ENCODE measurements around the gene ACP1.

Gene ACP1

DNA sequence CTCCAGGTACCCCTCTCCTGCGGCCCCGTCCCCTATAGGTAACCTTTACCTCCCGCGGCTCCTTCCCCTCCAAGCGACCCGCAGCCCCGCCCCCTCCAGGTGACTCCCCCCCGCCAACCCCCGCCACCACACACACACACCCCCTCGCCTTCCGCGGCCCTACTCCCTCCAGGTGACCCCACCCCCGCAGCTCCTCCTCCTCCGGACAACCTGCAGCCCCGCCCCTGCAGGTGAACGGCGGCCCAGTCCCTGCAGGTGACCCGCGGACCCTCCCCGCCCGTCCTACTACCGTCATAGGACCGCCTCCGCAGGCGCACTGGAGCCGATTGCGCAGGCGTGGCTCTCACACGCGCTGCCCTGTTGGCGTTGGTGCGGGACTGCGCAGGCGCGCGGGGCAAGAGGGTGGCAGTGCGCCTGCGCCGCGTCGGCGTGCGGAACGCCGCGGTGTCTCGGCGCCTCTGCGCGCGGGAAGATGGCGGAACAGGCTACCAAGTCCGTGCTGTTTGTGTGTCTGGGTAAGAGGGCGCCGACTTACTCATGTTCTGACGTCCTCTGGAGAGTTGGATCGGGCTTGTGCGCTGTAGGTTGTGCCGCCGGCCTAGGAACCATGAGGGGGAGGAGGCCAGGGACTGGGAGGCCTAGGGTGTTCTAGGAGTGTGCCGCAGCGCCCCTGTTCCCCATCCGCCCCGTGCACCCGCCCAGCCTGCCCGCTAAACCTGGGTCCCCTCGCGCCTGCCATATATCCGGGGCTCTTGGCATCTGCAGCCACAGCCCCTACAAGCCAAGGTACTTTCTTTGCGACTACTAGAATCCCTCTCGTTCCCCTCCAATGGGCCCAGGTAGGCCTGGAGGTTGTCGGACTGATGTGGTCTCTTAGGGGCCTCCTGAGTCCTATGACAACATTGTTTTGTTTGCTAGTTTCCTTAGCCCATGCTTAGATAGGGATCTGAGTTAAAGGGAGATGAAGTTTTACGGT is at the start of gene ACP1:
Gene ACP1 (plus strand): TSS at position 455 of the 976 bp plus-strand sequence. CDS start 18 bp downstream, at position 473.
- peak; percentile 92 for DNase-seq (ENCODE audit: low read depth)

DNA sequence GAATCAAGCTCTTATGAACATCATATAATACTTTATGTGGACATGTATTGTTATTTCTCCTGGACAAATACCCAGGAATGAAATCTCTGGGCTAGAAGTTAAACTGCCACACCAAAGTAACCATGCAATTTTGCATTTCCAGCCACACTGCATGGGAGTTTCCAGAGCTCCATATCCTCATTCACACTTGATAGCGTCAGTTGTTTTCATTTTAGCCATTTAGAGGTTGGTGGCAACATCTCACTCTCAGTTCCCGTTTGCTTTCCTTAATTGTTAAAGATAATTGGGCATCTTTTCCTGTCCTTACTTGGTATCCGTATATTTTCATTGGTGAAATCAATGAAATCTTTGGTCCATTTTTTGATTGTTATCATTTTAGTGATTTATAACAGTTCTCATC is 48.7 kb upstream of the ACP1 start:
- DNase-seq (ENCODE audit: low read depth), result no peak

DNA sequence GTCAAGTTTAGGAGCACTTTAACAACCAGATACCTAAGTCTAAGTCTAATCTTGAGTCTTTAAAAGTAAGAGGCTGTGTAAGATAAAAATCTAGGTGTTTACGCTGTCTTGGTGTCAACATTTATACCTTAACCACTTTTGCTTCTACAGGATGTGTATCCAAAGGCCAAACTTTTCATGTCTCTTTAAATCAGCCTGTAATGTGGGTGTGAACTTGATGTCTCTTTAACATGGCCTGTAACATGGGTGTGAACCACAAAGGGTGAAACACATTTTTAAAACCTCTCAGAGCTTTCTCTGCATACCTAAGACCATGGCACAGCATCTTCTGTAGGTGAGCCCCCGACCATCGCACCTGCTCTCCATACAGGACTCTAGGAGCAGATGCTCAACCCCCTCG is 41.3 kb upstream of the ACP1 start:
- DNase-seq (ENCODE audit: low read depth), result no peak

DNA sequence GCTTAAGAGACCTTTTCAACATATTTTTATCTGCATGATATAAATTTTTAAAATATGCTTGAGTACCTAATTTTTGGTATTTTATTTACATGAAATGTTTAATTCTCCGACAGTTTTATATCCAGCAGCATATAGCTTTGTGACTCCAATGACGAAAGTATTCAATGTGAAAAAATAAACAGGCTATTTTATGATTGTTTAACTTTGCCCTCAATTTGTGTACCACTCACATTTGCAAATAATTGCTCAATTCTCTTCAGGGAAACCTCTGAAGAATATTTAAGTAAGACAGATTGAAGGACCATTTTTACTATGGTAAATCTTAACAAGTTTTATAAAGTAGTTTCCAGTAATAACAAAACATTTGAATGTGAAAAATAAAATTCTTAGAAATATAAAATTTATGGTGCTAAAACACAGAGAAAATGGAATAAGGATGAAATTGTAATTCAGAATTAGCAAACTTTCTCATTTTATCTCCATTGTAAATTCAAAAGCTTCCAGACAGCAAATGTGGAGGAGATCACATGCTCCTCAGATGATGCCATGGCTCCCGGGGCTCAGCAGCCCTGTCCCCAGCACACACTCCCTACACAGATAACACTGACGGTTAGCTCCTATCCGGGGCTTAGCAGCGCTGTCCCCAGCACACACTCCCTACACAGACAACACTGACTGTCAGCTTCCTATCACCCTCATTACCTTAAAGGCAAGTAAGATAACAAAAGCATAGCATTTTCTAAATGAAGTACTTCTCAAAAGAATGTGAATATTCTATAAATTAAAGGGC is 40.6 kb upstream of the ACP1 start:
- DNase-seq (ENCODE audit: low read depth), result no peak

DNA sequence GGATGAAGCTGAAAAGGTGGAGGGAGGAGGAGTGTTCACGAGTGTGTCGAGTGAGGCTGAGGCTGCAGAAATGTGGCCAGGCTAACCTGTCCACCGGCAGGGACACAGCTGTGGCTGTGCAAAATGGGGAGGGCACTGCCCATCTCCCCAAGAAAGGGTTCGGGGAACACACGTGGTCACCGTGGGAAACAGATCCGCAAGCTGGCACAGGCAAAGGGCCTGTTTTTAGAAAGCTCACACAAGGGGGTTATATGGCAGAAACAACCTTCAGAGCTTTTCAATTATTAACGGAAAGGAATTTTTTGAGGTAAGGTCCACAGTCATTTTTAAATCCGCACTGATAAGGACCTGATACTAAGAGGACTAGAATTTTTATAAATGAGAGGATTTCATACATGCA is 36.6 kb upstream of the ACP1 start:
- DNase-seq (ENCODE audit: low read depth), result no peak

DNA sequence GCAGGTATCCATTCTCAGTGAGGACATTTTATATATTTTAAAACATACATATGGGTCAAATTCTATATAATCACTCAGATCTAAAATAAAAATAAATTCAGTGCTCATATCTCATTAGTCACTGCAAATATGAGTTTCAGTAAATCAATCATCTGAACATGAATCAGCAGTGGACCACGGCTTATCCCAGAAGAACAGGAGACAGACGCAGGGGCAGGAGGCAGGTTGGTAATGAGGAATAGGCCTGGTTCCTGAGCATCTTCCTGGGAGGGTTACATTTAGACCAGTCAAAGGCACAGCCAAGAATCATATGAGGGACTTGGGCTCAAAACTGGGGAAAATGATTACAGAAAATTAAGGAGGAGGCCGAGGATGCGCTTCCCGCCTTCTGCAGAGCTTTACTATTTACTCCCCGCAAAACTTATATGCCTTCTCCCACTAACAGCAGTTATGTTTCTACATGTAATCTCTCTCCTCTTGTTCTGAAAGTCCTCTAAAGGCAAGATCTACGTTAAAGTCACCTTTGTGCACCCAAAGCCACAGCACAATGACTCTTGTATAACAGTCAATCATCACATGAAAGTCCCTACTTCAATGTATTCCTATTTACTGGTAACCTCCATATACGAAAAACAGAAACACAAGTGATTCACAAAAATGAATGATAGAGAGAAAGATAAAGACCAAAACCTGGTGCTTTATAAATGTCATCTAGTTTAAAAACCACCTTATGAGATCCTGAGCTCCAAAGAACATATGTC is 36.0 kb upstream of the ACP1 start:
- DNase-seq (ENCODE audit: low read depth), result no peak

DNA sequence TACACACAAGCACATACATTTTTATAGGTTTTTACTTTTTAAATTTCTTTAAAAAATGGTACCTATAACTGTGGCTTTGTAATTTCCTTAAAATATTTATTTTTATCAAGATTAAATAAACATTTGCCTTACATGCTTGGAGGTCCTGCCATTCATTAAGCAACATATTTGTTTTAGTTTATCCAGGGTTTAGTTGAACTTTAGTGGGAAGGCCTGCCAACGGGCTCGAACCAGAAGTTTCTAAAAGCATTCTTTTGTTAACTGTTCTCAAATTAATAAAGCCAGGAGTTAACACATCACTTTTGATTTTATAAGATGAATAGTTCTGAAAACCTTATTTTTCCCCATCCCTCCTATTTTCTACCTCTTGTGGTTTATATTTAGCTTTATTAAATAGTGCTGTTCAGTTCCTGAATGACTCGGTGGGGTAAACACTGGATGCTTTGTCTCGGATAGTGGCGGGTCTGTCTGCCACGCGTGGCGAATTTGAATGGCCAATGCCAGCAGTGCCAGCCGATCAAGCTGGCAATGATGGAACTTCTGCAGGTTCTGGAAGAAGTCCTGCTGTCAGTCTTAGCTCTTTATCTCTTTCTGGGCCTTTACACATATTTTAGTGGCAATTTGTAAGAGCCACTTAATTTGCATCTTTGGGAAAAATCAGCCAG is 33.1 kb upstream of the ACP1 start:
- DNase-seq (ENCODE audit: low read depth), result no peak

DNA sequence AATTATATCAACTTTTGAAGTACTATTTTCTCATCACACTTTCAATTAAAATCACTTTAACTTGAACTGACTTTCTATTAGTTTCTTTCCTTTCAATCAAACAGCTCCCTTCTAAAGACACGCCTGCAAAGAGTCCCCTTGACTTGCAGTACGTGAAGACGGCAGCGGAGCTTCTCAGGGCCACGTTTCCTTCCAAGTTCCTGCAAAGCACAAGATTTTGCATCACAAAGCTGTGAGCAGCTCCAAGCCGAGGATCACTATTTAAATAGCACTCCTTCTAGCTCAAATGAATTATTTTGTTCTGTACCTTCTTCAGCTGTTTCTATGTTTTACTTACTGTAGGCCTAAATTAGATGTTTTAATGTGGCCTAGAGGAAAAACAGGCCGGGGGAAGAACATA is 31.7 kb upstream of the ACP1 start:
- DNase-seq (ENCODE audit: low read depth), result no peak

DNA sequence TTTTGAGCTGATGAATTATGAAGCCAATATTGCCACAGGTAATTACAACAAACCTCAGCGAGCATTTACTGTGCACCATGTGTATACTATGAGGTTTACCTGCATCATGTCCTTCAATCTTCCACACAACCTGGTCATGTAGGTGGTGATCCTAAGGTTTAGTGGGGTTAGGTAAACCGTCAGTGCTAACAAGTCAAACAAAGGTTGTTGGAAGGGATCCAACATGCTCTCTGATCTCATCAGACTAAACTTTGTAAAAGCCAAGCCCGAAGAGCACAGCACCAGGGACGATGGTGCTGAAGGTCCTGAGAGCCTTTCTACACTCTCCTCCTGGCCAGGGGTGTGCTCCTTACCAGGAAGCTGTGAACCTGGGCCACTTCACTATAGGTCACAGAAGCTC is 30.3 kb upstream of the ACP1 start:
- no peak for DNase-seq (ENCODE audit: low read depth)

DNA sequence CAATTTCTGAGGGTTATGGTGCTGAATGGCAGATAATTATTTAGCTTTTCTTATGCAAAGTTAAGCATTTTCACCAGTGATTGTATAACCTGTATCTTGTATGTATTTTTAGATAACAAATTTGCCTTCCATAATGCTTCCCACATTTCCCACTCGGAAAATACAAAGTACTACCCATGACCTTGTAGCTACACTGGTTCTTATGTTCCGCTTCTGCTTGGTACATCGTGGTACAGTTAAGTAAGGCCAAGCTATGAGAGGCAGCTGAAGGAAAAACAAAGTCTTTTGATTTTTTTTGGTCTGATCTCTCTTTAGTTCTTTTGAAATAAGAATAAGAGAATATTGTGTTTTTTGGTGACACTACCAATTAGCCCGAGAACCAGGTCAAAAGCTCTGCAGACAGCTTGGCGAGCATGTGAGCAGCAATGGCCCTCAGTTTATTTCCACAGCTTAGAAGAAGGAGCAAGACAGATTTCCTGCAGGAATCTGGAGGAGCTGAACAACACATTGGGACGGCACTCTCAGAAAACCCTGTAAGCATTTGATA is 27.7 kb upstream of the ACP1 start:
- no peak for DNase-seq (ENCODE audit: low read depth)

DNA sequence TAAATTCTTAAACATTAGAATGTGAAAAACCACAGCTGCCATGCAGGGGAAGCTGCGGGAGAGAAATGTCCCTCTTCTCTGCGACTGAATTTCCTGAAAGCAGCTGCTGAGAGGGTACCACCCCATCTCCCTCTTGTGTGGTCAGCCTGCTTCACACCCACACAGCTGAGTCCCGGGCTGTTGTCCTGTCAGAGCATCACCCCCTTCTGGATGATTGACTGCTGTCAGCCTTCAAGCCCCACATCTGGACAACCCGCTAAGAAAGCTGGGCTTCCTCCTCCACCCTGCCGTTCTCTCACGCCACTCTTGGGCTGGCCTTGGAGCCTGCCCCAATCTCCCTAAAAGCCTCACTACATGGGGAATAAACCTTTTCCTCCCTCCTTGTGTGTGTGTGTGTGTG is 26.9 kb upstream of the ACP1 start:
- no peak for DNase-seq (ENCODE audit: low read depth)

DNA sequence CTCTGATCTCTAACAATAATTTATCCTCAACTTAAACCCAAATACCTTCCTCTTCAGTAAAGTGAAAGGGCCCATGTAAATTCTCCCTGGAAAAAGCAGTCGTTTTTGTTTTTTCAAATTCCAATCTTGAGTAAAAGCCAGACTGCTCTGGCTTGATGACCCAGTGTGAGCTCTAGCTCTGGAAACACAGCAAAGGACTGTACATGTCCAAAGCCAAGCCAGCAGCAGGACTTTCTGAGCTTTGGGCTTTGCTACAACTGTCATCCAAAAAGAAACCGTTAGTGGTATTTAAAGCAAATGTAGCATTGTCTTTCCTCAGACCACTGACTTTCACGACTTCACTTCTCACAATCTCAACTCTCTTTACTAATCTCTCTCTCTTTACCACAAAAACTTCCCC is 26.3 kb upstream of the ACP1 start:
- no peak for DNase-seq (ENCODE audit: low read depth)

DNA sequence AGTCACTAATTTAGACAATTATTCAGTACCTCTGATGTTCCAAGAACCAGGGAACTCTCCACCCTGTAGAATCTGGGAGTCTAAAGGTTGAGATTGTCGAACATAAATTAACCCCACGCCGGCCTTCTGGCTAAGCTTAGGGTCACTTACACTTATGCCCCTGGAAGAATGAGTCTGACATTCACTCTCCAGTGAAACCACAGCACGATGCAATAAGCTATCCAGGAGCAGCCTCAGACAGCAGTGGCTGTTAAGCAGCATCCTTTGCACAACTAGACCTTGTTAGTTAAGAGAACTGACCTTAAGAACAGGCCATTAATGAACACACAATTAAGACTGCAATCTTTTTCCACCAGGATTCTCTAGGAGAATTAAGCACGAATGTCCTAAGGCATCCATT is 25.9 kb upstream of the ACP1 start:
- no peak for DNase-seq (ENCODE audit: low read depth)

DNA sequence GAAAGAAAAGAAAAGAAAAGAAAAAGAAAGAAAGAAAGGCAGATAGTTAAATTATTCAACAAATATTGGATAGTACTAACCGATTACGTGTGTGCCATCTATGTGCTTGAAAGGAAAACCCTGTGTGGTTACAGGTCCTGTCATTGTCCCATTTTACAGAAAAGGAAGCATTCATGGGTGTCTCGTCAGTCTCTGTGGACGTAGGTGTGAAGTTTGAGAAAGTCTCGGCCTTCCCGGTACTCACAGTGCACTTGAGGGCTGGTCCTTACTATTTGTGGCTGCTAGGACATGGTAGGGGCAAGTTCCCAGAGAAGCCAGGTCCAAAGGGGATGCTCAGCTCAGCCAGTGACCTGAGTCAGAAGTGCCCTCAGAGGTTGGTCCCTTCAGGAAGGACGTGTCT is 20.2 kb upstream of the ACP1 start:
- no peak for DNase-seq (ENCODE audit: low read depth)

DNA sequence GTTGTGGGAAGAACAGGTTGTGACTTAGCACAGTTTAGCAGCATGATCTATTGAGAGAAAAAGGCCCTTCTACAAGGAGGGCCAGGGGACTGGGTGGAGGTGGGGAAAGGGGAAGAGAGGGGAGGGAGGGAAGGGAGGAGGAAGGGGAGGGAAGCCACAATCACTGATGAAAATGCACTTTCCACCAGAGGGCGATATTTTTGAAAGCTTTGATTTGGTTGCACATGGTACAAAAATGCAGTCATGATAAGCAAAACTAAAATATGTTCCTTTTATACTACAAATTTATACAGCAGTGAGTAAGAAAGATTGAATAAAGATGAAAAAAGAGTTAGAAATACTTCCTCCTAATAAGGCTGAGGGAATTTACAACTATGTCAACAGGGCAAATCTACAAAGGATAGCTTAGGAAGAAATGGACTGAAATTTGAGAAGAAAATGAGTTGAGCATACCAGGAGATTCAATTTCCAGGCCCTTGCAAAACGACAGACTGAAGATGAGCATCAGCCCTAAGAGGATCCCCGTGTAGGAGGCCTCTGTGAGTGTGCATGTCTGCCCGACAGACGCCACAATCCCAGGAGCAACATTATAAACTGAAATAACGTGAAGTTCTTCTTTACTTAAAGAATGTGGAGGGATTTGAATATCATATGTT is 18.1 kb upstream of the ACP1 start:
- DNase-seq (ENCODE audit: low read depth), result no peak

DNA sequence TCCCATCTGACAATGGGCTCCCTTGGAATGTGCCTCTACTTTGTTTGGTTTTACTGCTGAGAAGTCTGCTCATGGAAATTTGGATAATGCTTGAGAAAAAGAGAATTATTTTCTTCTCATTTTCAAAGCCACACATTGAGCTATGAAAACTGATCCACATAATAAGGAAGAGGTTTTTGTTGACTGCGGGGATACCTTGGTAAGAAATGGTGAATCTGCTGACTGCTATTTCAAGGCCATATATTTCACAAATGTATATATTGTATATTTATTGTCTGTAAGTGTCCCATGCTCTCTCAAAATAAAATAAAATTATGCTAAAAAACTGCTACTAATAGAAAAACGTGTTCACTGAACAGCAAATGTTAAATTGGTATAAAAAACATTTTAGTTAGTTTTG is 16.0 kb upstream of the ACP1 start:
- no peak for DNase-seq (ENCODE audit: low read depth)

DNA sequence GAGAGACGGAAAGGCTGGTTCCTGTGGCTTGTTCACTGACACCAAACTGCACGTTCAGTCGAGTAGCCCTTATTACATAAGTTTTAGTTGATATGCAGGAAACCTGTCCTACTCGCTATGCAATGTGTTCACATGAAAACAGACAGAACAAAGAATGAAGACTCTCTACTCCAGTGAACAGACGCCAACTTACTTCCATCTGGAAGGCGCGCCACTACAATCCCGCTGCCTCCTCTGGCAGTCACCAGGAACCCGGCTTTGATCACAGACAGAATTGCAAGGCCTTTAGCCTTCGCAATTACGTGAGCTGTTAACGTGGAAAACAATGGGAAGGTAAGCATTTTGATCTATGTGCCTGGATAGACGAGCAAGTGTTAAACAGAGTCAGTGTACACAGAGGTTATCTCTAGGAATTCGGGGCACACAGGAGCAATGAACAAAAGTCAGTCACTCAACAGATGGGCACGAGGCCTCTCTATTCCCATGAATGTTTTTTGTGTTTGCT is 15.2 kb upstream of the ACP1 start:
- no peak for DNase-seq (ENCODE audit: low read depth)

DNA sequence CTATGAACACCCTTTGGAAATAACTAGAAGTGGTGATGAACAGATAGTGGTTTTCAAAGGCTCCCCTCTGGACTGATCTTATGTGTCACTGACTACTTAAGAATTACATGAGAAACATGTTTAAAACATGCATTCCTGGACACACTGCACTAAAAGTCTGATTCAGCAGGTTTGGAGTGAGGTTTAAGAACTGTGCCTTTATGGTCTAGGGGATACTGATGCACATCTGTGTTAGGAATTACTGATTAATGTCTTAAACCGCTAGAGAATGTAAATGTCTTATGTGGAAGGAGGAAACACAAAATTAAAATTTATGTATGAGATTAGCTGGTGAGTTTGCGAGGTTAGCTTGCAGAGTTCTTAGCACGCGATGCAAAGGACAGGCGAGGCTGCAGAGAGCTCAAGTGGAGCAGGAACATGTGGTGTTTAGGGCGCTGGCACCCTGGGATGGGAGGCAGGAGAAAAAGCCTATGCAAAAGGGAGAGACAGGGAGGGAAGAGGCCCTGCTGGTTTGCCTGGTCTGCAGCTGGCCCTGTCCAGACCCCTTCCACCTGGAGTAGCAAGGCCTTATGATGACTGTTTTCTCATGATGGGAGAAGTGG is 12.6 kb upstream of the ACP1 start:
- DNase-seq (ENCODE audit: low read depth), result no peak

DNA sequence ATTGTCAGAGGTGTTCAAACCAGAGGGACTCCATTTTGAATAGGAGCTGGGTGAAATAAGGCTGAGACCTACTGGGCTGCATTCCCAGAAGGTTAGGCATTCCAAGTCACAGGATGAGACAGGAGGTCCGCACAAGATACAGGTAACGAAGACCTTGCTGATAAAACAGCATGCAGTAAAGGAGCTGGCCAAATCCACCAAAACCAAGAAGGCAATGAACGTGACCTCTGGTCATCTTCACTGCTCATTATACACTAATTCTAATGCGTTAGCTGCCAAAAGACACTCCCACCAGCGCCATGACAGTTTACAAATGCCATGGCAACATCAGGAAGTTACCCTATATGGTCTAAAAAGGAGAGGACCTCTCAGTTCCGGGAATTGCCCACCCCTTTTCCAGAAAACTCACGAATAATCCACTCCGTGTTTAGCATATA is 11.5 kb upstream of the ACP1 start:
- no peak for DNase-seq (ENCODE audit: low read depth)

DNA sequence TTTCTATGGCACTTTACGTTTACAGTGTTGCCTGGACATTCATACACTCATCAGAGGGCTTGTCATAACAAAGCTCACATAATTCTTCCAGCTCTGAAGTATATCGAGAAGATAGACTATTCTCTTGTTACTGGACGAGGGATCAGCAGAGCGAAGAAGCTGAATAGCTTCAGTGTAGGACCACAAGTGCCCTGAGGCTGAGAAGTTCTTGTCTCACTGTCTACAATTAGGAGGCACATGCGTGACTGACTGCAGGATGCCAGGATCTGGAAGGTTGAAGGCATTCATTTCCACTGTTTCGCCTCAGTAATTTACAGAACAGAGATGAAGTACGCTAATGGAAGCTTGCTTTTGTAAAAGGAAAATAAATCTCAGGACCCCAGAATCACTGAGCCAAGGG is 10.5 kb upstream of the ACP1 start:
- no peak for DNase-seq (ENCODE audit: low read depth)
